Immature natural killer cell (primary cell): ENCODE results near the gene HSDL1. TPM values are rescaled to one million over a fixed set of nuclear protein-coding genes. Genes with fewer than 3 reads are reported as not detected.

ENCODE experiments used
- DNase-seq, 3 donors: peaks; one replicate each; pipeline ENCODE4 v3.0.0; 2022; ENCODE audit warnings: mixed read lengths in 1 of 3
- H3K27ac Mint-ChIP-seq, 6 donors: one replicate each; pipeline ENCODE4 v1.8.0; 2020; ENCODE audit warnings: mixed read lengths in 6 of 6, mild to moderate bottlenecking in 5 of 6, inconsistent platforms in 4 of 6, moderate library complexity in 3 of 6
- H3K27me3 Mint-ChIP-seq, 3 donors: one replicate each; pipeline ENCODE4 v1.8.0; 2020 to 2021; ENCODE audit warnings: low read depth in 3 of 3, mild to moderate bottlenecking in 3 of 3, mixed read lengths in 3 of 3, moderate library complexity in 3 of 3, inconsistent platforms in 1 of 3
- H3K36me3 Mint-ChIP-seq, 3 donors: one replicate each; pipeline ENCODE4 v1.8.0; 2020; ENCODE audit warnings: mixed read lengths in 3 of 3, inconsistent platforms in 2 of 3, mild to moderate bottlenecking in 2 of 3
- H3K4me1 Mint-ChIP-seq, 2 donors: one replicate each; pipeline ENCODE4 v1.8.0; 2020; ENCODE audit warnings: inconsistent platforms in 2 of 2, mild to moderate bottlenecking in 2 of 2, mixed read lengths in 2 of 2, moderate library complexity in 1 of 2
- H3K4me3 Mint-ChIP-seq, 5 donors: one replicate each; pipeline ENCODE4 v1.8.0; 2020; ENCODE audit warnings: mild to moderate bottlenecking in 5 of 5, mixed read lengths in 5 of 5, inconsistent platforms in 3 of 5, moderate library complexity in 3 of 5
- H3K9me3 Mint-ChIP-seq, 6 donors: one replicate each; pipeline ENCODE4 v1.8.0; 2020; ENCODE audit warnings: mild to moderate bottlenecking in 6 of 6, mixed read lengths in 6 of 6, inconsistent platforms in 4 of 6, moderate library complexity in 3 of 6
- polyA plus RNA-seq, 3 donors: library from polyadenylated mRNA; unstranded; fragments of 300-500 nt; fragmentation: Illumina TruSeq; gene quantifications; one replicate each; pipeline ENCODE4 v1.2.3, GENCODE V29; 2021

The HSDL1 gene
- polyA plus RNA-seq, 3 donors from 2014 or later = 6.9 to 13.8 (median 12.2) TPM

DNA sequence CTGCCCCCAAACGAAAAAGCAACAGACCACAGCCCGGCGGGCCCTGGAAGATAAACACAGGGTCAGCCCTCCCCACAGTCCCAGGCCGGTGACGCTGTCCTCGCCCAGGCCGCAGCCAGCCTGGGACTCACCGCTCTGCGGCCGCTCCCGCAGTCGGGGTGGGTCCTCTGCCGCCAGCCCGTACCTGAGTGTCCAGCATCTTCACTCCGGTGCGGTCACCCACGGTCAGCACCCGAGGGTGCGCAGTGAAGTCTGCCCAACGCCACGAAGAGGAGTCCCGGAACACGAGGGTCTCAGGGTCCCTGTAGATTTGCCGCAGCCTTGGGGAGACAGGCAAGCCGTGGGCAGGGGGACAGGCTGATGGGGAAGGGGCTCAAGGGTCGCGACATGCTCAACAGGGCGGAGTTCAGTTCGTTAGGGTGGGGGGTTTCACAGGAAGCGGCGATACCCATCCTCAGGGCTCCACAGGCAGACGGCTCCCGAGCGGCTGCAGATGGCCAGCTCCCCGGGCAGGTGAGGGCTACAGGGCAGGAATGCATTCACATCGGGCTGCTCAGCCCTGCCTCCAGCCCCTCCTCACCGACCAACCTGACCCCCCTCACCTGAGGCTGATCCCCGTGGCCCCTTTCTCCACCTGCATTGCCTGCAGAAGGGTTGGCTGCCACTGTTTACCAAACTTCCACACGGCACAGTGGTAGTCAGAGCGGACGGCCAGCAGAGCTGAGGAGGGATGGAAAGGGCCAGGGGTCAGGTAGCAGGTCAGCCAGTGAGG lies 36.4 kb upstream of the HSDL1 start:
- Mint-ChIP-seq H3K27ac (no peak overlapping the region), H3K36me3 (peaks cover 0 to 13% (median 11%) of the 10 kb centered on the region in 3 donors), H3K4me3 (no peak overlapping the region), H3K4me1 (peaks cover 16 to 28% of the 10 kb centered on the region in 2 donors), H3K27me3 (no peaks in the 10 kb centered on the region), H3K9me3 (no peaks in the 10 kb centered on the region)
- DNase-seq = no peak

- H3K27me3 Mint-ChIP-seq = no peaks in the 10 kb centered on the region
- no peak overlapping the region for H3K27ac Mint-ChIP-seq
- no peak overlapping the region for H3K4me3 Mint-ChIP-seq
- H3K4me1 Mint-ChIP-seq = peaks cover 10 to 21% of the 10 kb centered on the region in 2 donors
- H3K36me3 Mint-ChIP-seq = peaks cover 0 to 13% (median 11%) of the 10 kb centered on the region in 3 donors
- DNase-seq = no peak
- H3K9me3 Mint-ChIP-seq = no peaks in the 10 kb centered on the region
Observed at GRCh38 chr16:84180519-84181140, 35.7 kb upstream of the HSDL1 start.

GRCh38 chr16:84179612-84180320 lies 34.8 kb upstream of the HSDL1 start:
- Mint-ChIP-seq H3K4me3 (no peak overlapping the region), H3K27ac (no peak overlapping the region), H3K4me1 (peaks cover 2 to 12% of the 10 kb centered on the region in 2 donors), H3K9me3 (no peaks in the 10 kb centered on the region), H3K27me3 (no peaks in the 10 kb centered on the region), H3K36me3 (peaks cover 0 to 13% (median 11%) of the 10 kb centered on the region in 3 donors)
- DNase-seq = no peak

- H3K27me3 Mint-ChIP-seq = no peaks in the 10 kb centered on the region
- peaks cover 0 to 5% of the 10 kb centered on the region in 2 donors for H3K4me1 Mint-ChIP-seq
- no peak overlapping the region for H3K27ac Mint-ChIP-seq
- peaks cover 0 to 11% (median 9%) of the 10 kb centered on the region in 3 donors for H3K36me3 Mint-ChIP-seq
- H3K9me3 Mint-ChIP-seq = no peaks in the 10 kb centered on the region
- H3K4me3 Mint-ChIP-seq = no peak overlapping the region
- DNase-seq = no peak
Observed at GRCh38 chr16:84178892-84179611, 34.1 kb upstream of the HSDL1 start.

GRCh38 chr16:84178146-84178765 lies 33.3 kb upstream of the HSDL1 start:
- DNase-seq = no peak
- no peak overlapping the region for H3K27ac Mint-ChIP-seq
- H3K27me3 Mint-ChIP-seq = no peaks in the 10 kb centered on the region
- no peaks in the 10 kb centered on the region for H3K9me3 Mint-ChIP-seq
- H3K4me3 Mint-ChIP-seq = no peak overlapping the region
- peaks cover 0 to 11% (median 9%) of the 10 kb centered on the region in 3 donors for H3K36me3 Mint-ChIP-seq
- peaks cover 0 to 5% of the 10 kb centered on the region in 2 donors for H3K4me1 Mint-ChIP-seq

- H3K4me3 Mint-ChIP-seq = no peak overlapping the region
- H3K27ac Mint-ChIP-seq = peak overlapping the region in 3 of 6 donors; percentile 21 to 67 (median 64)
- DNase-seq = no peak
- H3K9me3 Mint-ChIP-seq = no peaks in the 10 kb centered on the region
- no peaks in the 10 kb centered on the region for H3K27me3 Mint-ChIP-seq
- peaks cover 0 to 5% of the 10 kb centered on the region in 2 donors for H3K4me1 Mint-ChIP-seq
- peaks cover 0 to 7% (median 7%) of the 10 kb centered on the region in 3 donors for H3K36me3 Mint-ChIP-seq
Observed at GRCh38 chr16:84177741-84178073, 32.7 kb upstream of the HSDL1 start.

GRCh38 chr16:84176192-84177053 lies 31.4 kb upstream of the HSDL1 start:
- H3K27ac Mint-ChIP-seq = no peak overlapping the region
- no peaks in the 10 kb centered on the region for H3K27me3 Mint-ChIP-seq
- no peaks in the 10 kb centered on the region for H3K9me3 Mint-ChIP-seq
- no peak overlapping the region for H3K4me3 Mint-ChIP-seq
- no peak for DNase-seq
- H3K4me1 Mint-ChIP-seq = peaks cover 0 to 5% of the 10 kb centered on the region in 2 donors
- peaks cover 0 to 5% (median 4%) of the 10 kb centered on the region in 3 donors for H3K36me3 Mint-ChIP-seq

GRCh38 chr16:84175350-84176081 lies 30.5 kb upstream of the HSDL1 start:
- peak in 1 of 3 donors; percentile 35 for DNase-seq
- Mint-ChIP-seq H3K36me3 (peaks cover 0 to 5% (median 4%) of the 10 kb centered on the region in 3 donors), H3K4me1 (peaks cover 0 to 5% of the 10 kb centered on the region in 2 donors), H3K27ac (peak overlapping the region in 1 of 6 donors; percentile 4), H3K27me3 (no peaks in the 10 kb centered on the region), H3K4me3 (no peak overlapping the region), H3K9me3 (no peaks in the 10 kb centered on the region)

DNA sequence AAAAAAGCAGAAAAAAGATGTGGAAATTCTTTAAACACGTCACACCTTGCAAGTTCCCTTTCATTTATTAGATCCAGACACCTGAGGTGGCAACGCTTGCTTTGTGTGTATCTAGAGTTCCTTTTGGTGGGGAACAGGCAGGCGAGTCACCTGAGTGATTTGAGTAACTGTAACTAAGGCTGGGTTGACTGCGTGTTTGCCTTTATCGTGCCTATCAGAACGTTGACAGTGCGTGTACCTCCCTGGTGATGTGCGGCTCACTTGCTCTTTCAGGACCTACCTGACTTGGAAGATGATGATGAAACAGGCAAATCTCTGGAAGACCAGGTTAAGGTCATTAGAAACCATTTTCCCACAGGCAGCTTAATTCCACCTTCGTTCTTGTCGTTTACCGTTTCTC lies 29.4 kb upstream of the HSDL1 start:
- no peak for DNase-seq
- Mint-ChIP-seq H3K4me3 (no peak overlapping the region), H3K27ac (no peak overlapping the region), H3K9me3 (no peaks in the 10 kb centered on the region), H3K36me3 (peaks cover 0 to 5% (median 4%) of the 10 kb centered on the region in 3 donors), H3K4me1 (peaks cover 0 to 5% of the 10 kb centered on the region in 2 donors), H3K27me3 (peaks cover 0 to 7% (median 6%) of the 10 kb centered on the region in 3 donors)

DNA sequence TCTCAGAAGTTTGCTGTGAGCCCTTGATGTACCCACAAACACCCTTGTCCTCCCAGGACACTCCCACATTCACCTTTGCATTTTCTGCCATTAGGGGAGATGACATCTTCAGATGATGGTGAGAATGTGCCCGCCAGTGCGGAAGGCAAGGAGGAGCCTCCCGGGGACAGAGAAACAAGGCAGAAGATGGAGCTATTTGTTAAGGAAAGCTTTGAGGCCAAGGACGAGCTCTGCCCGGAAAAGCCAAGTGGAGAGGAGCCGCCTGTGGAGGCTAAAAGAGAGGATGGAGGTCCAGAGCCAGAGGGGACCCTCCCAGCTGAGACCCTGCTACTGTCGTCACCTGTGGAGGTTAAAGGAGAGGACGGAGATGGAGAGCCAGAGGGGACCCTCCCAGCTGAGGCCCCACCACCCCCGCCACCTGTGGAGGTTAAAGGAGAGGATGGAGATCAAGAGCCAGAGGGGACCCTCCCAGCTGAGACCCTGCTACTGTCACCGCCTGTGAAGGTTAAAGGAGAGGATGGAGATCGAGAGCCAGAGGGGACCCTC lies 24.9 kb upstream of the HSDL1 start:
- Mint-ChIP-seq H3K9me3 (no peaks in the 10 kb centered on the region), H3K27ac (peak overlapping the region in 1 of 6 donors; percentile 50), H3K4me3 (no peak overlapping the region), H3K36me3 (no peaks in the 10 kb centered on the region), H3K27me3 (peaks cover 0 to 14% (median 7%) of the 10 kb centered on the region in 3 donors), H3K4me1 (no peaks in the 10 kb centered on the region)
- DNase-seq = no peak

DNA sequence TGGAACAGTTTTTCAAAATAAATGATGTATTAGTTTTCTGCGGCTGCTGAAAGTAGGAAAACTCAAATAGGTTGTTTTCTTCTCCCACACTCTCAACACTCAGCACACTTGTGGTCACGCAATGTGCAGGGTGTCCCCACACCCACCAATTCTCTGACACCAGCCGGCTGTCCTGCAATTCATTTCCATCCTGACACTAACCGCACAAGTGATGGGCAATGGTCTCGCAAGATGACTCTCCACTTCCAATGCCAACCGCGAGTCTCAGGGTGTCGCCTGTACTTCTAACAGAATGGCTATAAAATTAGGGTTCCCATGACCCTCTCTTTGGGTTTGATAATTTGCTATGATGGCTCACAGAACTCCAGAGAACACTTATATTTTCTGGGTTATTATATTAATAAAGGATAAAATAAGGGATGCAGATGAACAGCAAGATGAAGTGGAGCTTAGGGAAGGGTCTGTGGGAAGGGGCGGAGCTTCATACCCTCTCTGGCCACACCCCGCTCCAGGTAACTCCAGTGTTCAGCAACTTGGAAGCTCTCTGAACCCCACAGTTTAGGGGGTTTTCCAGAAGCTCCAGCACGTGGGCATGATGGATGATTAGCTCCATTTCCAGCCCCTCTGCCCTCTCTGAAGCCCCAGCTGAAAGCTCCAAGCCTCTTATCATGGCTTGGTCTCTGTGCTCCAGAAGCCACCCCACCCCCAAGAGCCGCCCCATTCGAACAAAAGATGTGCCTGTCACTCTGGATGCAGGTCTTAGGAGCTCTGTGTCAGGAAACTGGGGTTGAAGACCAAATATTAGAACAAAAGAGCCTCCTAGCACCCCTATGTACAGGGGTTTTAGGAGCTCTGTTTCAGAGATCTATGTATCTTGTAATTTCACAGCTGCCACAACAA lies 22.1 kb upstream of the HSDL1 start:
- H3K4me1 Mint-ChIP-seq = no peaks in the 10 kb centered on the region
- DNase-seq = no peak
- peaks cover 5 to 17% (median 7%) of the 10 kb centered on the region in 3 donors for H3K27me3 Mint-ChIP-seq
- no peaks in the 10 kb centered on the region for H3K36me3 Mint-ChIP-seq
- H3K4me3 Mint-ChIP-seq = no peak overlapping the region
- H3K27ac Mint-ChIP-seq = no peak overlapping the region
- peaks cover 0 to 2% (median 0%) of the 10 kb centered on the region in 6 donors for H3K9me3 Mint-ChIP-seq
